Ovary (tissue), 9 donors: ENCODE measurements around the gene CCDC47. TPM values are rescaled to one million over a fixed set of nuclear protein-coding genes. Genes with fewer than 3 reads are reported as not detected.

Experiments used
- DNase-seq, 5 donors: peaks; one replicate each; pipeline ENCODE4 v3.0.0-alpha.2; 2019 to 2020
- H3K27ac ChIP-seq, 2 donors: fragments of 200-600 bp; one replicate each; pipeline versions ENCODE4 v1.5.1 to v1.8.0; 2019 to 2022
- H3K27me3 ChIP-seq: fragments of 200-600 bp; one replicate; pipeline ENCODE4 v1.8.0; 2022
- H3K36me3 ChIP-seq: fragments of 200-600 bp; sonication (generic); one replicate; pipeline ENCODE4 v1.5.1; 2019
- H3K4me1 ChIP-seq: one replicate; pipeline ENCODE4 v1.8.1; 2013; ENCODE audit warnings: mild to moderate bottlenecking, moderate library complexity; ENCODE audit not compliant: insufficient read depth
- H3K4me3 ChIP-seq: fragments of 200-600 bp; sonication (generic); one replicate; pipeline ENCODE4 v1.5.1; 2017
- H3K9me3 ChIP-seq, 2 donors: fragments of 200-600 bp in 1 of 2; sonication (generic) in 1 of 2; one replicate each; pipeline versions ENCODE4 v1.5.1 to v1.8.1; 2013 to 2019; ENCODE audit warnings: mild to moderate bottlenecking in 1 of 2, moderate library complexity in 1 of 2
- CTCF ChIP-seq, 3 donors: fragments of 450-650 bp in 2 of 3; fragments of 200-600 bp in 1 of 3; IDR thresholded peaks; one replicate each; pipeline versions ENCODE4 v1.5.1 to v1.8.0; 2016 to 2022; ENCODE audit warnings: antibody characterized with exemption in 3 of 3, mild to moderate bottlenecking in 1 of 3
- EP300 ChIP-seq: sonication (generic); formaldehyde crosslinking; IDR thresholded peaks from one replicate; pipeline ENCODE4 v1.6.1; 2017; ENCODE audit warnings: antibody characterized with exemption
- POLR2A ChIP-seq: fragments of 450-650 bp; IDR thresholded peaks from one replicate; pipeline ENCODE4 v1.6.1; 2017; ENCODE audit warnings: antibody characterized with exemption, mild to moderate bottlenecking, moderate library complexity
- WGBS, 3 donors: extraction: QIAGEN DNeasy Blood & Tissue Kit in 1 of 3; methylation state at CpG; one replicate each; pipeline versions ENCODE4 v1.1.5 to v1.1.7; 2013 to 2017; 5-methylcytosine and 5-hydroxymethylcytosine counted together
- intact Hi-C, 4 donors: fragments of 100-400 bp; cut with DNase I; formaldehyde crosslinking; loops; one replicate each; pipeline versions ENCODE4 v1.11.0 to v1.15.1; 2022 to 2023
- polyA plus RNA-seq, 2 donors: library from polyadenylated mRNA; stranded (reverse); fragments of 200-250 nt in 1 of 2; fragments of 350-450 nt in 1 of 2; fragmentation: Illumina TruSeq in 1 of 2; extraction: RNeasy Lipid Tissue Mini Kit (QIAGEN cat#74804) in 1 of 2; gene quantifications; one replicate each; pipeline ENCODE4 v1.2.3, GENCODE V29; 2013 to 2014
- total RNA-seq, 7 donors: library from RNA; depleted of rRNA in 2 of 7; stranded (reverse); fragments of >200 nt in 2 of 7; fragmentation: NEBNext Ultra II Directional in 3 of 7; extraction: Animal tissue kit (Norgen Biotek cat#: 25700) in 3 of 7; gene quantifications; one replicate each; pipeline versions ENCODE4 v1.1.0 to v1.2.4, GENCODE V29; 2016 to 2023
- donor health status: DM: no; HTN: no; CAD: no; lungs with moderate emphysema.
- donor health status: DM: no; HTN: no; CAD: no.
- donor health status: Bipolar disorder and iron deficiency.
- donor health status: DM: yes; HTN: yes; CAD: no.
- donor health status: DM: no; HTN: no; CAD: no.
- donor health status: DM: yes; HTN: yes; CAD: no.

Gene CCDC47
- total and polyA plus RNA-seq, 9 donors = 31.1 to 83.6 (median 63.2) TPM

- no peaks in the 10 kb centered on the region for H3K27me3 ChIP-seq
- H3K9me3 ChIP-seq = no peaks in the 10 kb centered on the region
- H3K36me3 ChIP-seq = no peaks in the 10 kb centered on the region
- H3K27ac ChIP-seq = no peak overlapping the region
- TF ChIP-seq POLR2A = no peak
- no peak for TF ChIP-seq EP300
- no peak for TF ChIP-seq CTCF (IDR thresholded peaks at IDR 0.05)
- DNase-seq = no peak
- no peaks in the 10 kb centered on the region for H3K4me1 ChIP-seq
- no peak overlapping the region for H3K4me3 ChIP-seq
- intact Hi-C loops = no loop called here
- WGBS, 3 donors = 84 to 89% (median 88%) methylated on average over 7 of the region's 7 CpGs
These were observed 66.9 kb downstream of the CCDC47 start for GRCh38 chr17:63706336-63707082.

GRCh38 chr17:63705657-63706056 lies 67.7 kb downstream of the CCDC47 start:
- TF ChIP-seq POLR2A (no peak), EP300 (no peak), CTCF (IDR thresholded peaks at IDR 0.05) (no peak)
- H3K4me1 ChIP-seq = peaks cover 3% of the 10 kb centered on the region
- H3K9me3 ChIP-seq = no peaks in the 10 kb centered on the region
- DNase-seq = no peak
- H3K27me3 ChIP-seq = no peaks in the 10 kb centered on the region
- no peak overlapping the region for H3K4me3 ChIP-seq
- H3K36me3 ChIP-seq = no peaks in the 10 kb centered on the region
- intact Hi-C loops = no loop called here
- no peak overlapping the region for H3K27ac ChIP-seq
- WGBS, 3 donors = 42 to 52% (median 45%) methylated on average over 3 of the region's 3 CpGs

GRCh38 chr17:63704836-63705235 lies 68.6 kb downstream of the CCDC47 start:
- Histone ChIP-seq H3K4me3 (no peak overlapping the region), H3K27ac (no peak overlapping the region), H3K4me1 (peaks cover 3% of the 10 kb centered on the region), H3K9me3 (no peaks in the 10 kb centered on the region), H3K36me3 (no peaks in the 10 kb centered on the region), H3K27me3 (no peaks in the 10 kb centered on the region)
- WGBS, 3 donors = 84 to 91% (median 89%) methylated on average over 9 of the region's 9 CpGs
- intact Hi-C loops = no loop called here
- no peak for DNase-seq
- TF ChIP-seq EP300 = no peak
- no peak for TF ChIP-seq POLR2A
- no peak for TF ChIP-seq CTCF (IDR thresholded peaks at IDR 0.05)

- no peak overlapping the region for H3K27ac ChIP-seq
- intact Hi-C loops = no loop called here
- no peak for DNase-seq
- no peaks in the 10 kb centered on the region for H3K27me3 ChIP-seq
- peaks cover 3% of the 10 kb centered on the region for H3K4me1 ChIP-seq
- H3K9me3 ChIP-seq = no peaks in the 10 kb centered on the region
- no peaks in the 10 kb centered on the region for H3K36me3 ChIP-seq
- 87 to 90% (median 88%) methylated on average over 11 of the region's 11 CpGs for WGBS, 3 donors
- TF ChIP-seq CTCF (IDR thresholded peaks at IDR 0.05) (no peak), POLR2A (no peak), EP300 (no peak)
- no peak overlapping the region for H3K4me3 ChIP-seq
These were observed 69.2 kb downstream of the CCDC47 start for GRCh38 chr17:63704259-63704576.
